Fibroblast of the aortic adventitia (primary cell): ENCODE measurements around the gene TUBG2. TPM values are rescaled to one million over a fixed set of nuclear protein-coding genes. Genes with fewer than 3 reads are reported as not detected.

ENCODE experiments used
- DNase-seq: peaks from one replicate; pipeline ENCODE4 v3.0.0-alpha.2; 2010; ENCODE audit warnings: low read depth
- H3K4me3 ChIP-seq: 2 replicates; pipeline ENCODE4 v1.5.1; 2011; ENCODE audit warnings: low read depth, mild to moderate bottlenecking, control low read depth, low read length, moderate library complexity
- CTCF ChIP-seq: IDR thresholded peaks from 2 replicates; pipeline ENCODE4 v1.5.1; 2011; ENCODE audit warnings: mild to moderate bottlenecking, low read length, control low read depth, inconsistent platforms; ENCODE audit not compliant: insufficient read depth
- total RNA-seq: library from RNA; depleted of rRNA; stranded (reverse); fragments of >200 nt; gene quantifications from 2 replicates; pipeline ENCODE4 v1.2.3, GENCODE V29; 2012; ENCODE audit warnings: low replicate concordance

The TUBG2 gene
- total RNA-seq, 1 donor, result 12.1 TPM

- peak overlapping the region; percentile 75 for H3K4me3 ChIP-seq
- TF ChIP-seq CTCF, result no peak
- peak; percentile 81 for DNase-seq
Measured at GRCh38 chr17:42677921-42678781, 19.1 kb downstream of the TUBG2 start.

GRCh38 chr17:42678951-42679491 lies 19.9 kb downstream of the TUBG2 start:
- no peak for TF ChIP-seq CTCF
- peak; percentile 47 for DNase-seq
- H3K4me3 ChIP-seq, result peak overlapping the region; percentile 55

GRCh38 chr17:42679492-42680330 lies 20.6 kb downstream of the TUBG2 start:
- peak overlapping the region; percentile 55 for H3K4me3 ChIP-seq
- peak; percentile 59 for TF ChIP-seq CTCF
- peak; percentile 70 for DNase-seq

GRCh38 chr17:42680331-42680808 lies 21.3 kb downstream of the TUBG2 start:
- peak overlapping the region; percentile 49 for H3K4me3 ChIP-seq
- no peak for DNase-seq
- TF ChIP-seq CTCF, result no peak

- H3K4me3 ChIP-seq, result peak within 1 kb of the TSS; percentile 80
- TF ChIP-seq CTCF, result no peak
- peak; percentile 82 for DNase-seq
Measured at GRCh38 chr17:42681976-42682721, 23.1 kb downstream of the TUBG2 start, which contains the start of gene CNTNAP1. Gene CNTNAP1 (plus strand): TSS chr17:42682531. CDS start chr17:42682830, 299 bp downstream.
